ENCODE data around the gene NKTR.

NKTR gene

GRCh38 chr3:42696356-42697288, 96.1 kb downstream of the NKTR start:
- DNase-seq (ENCODE audit: low read depth): no peak

- no peak for DNase-seq (ENCODE audit: low read depth)
These were observed 97.0 kb downstream of the NKTR start for GRCh38 chr3:42697289-42698051.
